G401 (cell line): Measurements from ENCODE around the gene SLC46A3. TPM values are rescaled to one million over a fixed set of nuclear protein-coding genes. Genes with fewer than 3 reads are reported as not detected.
"Not testable (repeated sequence)": the region's sequence is repeated elsewhere in the genome, so short reads cannot be mapped to it uniquely, and the experiment has no call there.

Experiments
- DNase-seq: peaks from one replicate; pipeline ENCODE4 v3.0.0-alpha.2; 2015; ENCODE audit warnings: low spot score
- in situ Hi-C: cut with HindIII; loops from 2 replicates; pipeline ENCODE4 v1.10.0; 2016; ENCODE audit warnings: low sequenced_read_pairs, mixed read lengths
- total RNA-seq: library from RNA; depleted of rRNA; stranded (reverse); fragments of >200 nt; shearing (Covaris generic); gene quantifications from 2 replicates; pipeline ENCODE4 v1.2.3, GENCODE V29; 2014; rRNA removed

Gene SLC46A3, protein sequence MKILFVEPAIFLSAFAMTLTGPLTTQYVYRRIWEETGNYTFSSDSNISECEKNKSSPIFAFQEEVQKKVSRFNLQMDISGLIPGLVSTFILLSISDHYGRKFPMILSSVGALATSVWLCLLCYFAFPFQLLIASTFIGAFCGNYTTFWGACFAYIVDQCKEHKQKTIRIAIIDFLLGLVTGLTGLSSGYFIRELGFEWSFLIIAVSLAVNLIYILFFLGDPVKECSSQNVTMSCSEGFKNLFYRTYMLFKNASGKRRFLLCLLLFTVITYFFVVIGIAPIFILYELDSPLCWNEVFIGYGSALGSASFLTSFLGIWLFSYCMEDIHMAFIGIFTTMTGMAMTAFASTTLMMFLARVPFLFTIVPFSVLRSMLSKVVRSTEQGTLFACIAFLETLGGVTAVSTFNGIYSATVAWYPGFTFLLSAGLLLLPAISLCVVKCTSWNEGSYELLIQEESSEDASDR
- total RNA-seq: 0.06 TPM in 1 of 2 replicates, not detected in the other

DNA sequence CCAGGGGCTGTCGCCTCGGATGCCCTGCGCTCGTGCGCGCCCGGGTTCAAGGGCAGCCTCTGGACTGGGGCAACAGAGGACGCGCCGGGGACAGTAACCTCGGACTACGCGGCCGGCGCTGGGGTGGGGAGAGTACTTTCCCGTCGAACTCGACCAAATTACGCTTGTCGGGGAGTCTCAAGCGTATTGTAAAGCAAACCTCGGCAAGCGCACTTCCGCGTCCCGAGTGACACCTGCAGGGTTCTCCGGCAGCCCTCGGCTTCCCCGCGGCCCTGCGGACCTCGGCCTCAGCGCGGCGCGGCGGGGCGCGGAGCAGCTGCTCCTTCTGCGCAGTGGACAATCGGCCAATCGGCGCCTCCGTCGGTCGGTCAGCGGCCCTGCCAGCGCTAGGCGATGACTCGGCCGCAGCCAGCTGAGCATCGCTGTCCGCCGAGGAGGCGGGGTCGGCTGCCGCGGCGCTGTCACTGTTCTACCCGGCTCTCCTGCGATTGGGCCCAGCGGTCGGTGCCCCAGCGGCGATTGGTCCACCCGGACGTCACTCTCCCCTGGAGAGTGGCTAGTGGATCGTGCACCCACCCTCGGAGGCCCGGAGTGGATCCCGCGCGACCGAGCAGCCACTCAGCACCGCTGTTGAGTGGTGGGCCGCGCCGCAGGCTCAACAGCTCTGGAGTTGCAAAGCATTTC, at the start of gene SLC46A3:
Gene SLC46A3, minus strand, starts transcription at position 428 of the 684 bp plus-strand sequence. CDS start 972 bp downstream, outside the sequence.
- DNase-seq: peak; percentile 95
- in situ Hi-C loops: no loop called here

DNA sequence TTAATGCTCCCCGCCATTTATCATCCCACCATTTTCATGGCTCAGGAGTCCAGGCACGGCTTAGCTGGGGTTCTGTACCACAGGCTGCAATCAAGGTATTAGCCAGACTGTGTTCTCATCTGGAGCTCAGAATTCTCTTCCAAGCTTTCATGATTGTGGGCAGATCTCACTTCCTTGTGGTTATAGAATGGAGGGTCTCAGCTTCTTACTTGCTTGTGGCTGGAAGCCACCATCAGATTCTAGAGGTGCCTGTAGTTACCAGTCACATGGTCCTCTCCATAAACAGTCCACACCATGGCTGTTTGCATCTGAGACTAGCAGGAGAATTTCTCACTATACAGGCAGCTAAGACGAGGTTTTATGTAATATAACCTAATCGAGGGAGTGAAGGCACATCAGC, 45.1 kb upstream of the SLC46A3 start:
- in situ Hi-C loops: no loop called here
- DNase-seq: no peak

DNA sequence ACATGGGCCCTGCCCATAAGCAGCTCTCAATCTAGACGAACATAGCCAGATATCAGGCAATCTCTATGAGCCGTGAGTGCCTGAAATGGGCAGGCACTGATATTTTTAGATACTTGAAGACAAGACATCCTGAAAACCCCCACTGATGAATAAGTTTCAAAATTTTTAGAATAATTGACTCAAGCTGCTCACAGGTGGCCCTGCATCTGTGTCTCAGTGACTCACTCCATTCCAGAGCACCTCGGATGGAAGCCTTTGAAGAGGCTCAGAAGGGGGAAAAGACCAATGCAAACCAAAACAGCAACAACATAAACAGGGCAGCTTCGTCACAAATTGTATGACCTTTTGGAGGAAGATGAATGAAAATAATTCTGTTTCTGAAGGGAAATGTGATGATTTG, 42.8 kb upstream of the SLC46A3 start:
- in situ Hi-C loops: no loop called here
- DNase-seq: no peak

DNA sequence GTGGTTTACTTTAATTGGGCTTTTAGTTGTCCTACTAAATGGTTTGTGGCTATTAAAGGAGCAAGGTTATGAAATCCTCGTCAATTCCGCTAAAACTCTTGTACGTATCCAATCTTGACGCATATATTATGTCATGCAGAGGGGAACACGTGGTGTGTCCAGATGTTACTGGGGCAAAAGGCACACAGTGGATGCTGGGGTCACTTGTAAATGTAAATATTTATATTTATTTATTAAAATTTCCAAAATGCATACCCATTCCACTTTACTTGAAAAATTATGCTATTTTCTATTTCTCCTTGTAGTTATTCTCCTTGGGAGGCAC, 36.7 kb upstream of the SLC46A3 start:
- in situ Hi-C loops: no loop called here
- no peak for DNase-seq

DNA sequence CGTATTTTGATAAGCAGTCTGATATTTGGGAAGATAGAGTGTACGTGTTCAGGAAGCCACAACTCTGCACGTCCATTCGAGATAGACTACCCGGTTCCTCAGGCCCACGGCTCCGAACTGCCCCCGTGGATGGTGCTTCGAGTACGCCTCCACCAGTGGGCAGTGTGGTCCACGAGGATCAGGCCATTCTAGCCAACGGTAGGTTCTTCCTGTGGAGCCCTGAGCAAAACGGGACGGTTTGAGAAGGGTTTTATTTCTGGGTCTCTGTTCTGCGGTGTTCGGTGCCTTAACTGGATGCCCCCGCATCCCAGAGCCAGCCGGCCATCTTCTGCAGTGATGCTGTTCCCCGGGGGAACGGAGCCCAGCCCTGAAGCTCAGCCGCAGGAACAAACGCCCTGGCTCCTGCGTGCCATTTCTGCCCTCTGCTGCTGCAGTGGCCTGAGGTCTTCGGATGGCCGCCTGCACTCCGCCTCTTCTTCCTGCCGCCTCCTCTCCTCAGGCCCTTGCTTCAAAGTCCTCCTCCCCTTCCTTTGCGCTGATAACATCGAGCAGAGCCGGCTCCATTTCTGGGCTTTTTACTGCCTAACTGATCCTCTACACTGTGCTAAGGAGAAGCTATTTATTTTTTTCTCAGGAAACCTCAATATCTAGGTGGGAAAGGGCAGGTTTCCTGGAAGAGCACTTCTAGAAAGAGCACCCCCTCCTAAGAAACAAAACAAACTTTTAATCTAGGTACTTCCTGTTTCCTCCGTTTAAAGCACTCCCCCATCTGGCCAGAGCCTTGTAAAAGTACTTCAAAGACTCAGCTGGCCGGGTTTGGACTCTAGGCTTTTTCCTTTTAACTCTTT, 36.2 kb upstream of the SLC46A3 start:
- in situ Hi-C loops: no loop called here
- DNase-seq: no peak

DNA sequence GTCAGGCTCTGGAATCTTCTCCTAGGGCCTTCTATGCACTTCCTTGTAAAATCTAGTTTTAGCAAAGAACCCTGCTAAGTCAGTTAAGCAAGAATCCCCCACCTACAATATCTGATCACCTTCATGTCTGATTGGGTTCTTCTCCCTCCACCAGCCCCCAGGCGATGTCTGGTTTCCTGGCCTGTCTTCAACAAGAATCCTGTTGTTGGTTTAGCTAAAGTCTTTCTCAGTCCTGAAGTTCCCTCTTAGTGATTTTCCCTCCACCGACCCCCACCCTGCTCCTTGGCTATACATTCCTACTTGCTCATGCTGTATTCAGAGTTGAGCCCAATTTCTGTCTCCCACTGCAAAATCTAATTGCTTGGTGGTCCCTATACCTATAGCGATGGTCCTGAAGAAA, 35.2 kb upstream of the SLC46A3 start:
- in situ Hi-C loops: no loop called here
- no peak for DNase-seq

DNA sequence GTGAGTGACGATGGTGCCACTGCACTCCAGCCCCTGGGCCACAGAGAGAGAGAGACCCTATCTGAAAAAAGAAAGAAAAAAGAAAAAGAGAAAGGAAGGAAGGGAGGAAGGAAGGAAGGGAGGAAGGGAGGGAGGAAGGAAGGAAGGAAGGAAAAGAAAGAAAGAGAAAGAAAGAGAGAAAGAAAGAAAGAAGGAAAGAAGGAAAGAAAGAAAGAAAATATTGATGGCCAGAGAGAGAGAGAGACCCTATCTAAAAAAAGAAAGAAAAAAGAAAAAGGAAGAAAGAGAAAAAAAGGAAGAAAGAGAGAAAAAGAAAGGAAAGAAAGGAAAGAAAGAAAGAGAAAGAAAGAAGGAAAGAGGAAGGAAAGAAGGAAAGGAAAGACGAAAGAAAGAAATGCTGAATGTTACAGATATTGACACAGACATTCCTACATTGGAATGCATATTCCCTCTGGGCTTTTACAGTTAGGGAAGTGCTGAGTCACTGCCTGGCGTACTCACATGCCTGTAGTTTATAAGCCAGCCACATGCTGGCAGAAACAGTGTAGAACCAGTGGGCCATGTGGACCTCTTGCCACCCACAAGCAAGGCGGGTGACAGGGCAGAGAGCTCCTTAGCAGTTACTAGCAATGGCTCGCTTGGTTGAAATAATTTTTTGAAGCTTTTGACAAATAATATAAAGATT, 34.6 kb upstream of the SLC46A3 start:
- in situ Hi-C loops: no loop called here
- DNase-seq: no peak

DNA sequence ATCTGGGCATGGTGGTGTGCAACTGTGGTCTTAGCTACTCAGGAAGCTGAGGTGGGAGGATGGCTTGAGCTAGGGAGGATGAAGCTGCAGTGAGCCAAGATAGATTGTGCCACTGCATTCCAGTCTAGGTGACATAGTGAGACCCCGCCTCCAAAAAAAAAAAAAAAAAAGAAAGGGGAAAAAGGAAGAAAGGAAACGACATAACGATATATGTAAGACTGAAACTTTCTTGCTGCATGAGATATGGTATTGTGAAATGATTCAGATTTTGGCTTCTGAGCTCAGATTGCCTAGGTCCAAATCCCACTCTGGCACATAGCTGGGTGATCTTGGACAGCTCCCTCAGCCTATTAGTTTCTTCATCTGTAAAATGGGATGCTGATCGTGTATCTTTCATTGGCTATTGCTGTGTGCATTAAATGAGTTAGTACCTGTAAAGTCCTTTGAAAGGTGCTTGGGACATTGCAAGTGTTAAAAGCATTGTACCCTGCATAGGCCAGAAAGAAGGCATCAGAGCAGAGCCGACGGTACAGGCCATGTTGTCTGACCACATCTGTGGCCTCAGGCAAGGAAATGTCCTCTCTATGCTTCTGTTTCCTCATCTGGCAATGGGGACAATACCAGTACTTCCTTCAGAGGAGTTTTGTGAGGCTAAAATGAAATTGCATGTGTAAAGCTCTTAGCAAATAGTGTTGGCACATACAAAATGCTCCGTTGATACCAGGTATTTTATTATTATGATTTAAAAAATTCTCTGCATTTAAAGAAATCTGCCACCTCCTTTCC, 32.6 kb upstream of the SLC46A3 start:
- in situ Hi-C loops: no loop called here
- no peak for DNase-seq

DNA sequence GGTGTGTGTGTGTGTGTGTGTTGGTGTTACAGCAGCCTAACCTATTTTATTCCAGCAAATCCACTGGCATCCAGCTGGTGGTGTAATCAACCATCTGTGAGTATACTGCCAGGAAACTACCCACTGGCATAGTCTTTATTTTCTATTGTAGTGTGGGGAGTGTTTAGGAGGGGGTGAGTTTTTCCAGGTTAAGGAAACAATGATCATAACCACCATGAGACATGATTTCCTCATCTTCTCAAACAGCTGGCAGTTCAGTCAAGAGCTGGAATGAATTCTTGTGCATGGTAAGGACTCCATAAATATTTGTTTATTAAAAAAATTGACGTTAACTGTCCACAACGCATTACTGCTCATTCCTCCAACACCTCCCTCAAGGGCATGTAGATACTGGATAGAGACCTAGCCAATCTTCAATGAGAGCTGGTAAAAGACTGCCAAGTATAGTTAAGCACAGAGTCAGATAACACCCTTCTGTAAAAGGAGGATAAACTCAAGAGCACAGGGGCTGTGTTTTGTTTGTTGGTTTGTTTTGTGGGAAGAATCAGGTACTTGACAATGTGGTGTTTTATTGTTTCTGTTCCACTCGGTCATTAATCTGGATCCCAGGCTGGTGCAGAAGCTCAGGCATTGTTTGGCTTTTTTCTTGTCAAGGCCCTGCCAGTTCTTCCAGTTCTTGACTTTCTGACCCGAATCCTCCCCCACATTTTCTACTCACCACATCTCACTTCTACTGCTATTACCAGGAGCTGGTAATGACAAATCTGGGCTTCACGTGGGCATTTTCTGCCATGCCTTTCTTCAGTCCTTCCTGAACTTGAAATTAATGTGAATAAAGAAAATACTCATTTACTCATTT, 31.6 kb upstream of the SLC46A3 start:
- no peak for DNase-seq
- in situ Hi-C loops: no loop called here

DNA sequence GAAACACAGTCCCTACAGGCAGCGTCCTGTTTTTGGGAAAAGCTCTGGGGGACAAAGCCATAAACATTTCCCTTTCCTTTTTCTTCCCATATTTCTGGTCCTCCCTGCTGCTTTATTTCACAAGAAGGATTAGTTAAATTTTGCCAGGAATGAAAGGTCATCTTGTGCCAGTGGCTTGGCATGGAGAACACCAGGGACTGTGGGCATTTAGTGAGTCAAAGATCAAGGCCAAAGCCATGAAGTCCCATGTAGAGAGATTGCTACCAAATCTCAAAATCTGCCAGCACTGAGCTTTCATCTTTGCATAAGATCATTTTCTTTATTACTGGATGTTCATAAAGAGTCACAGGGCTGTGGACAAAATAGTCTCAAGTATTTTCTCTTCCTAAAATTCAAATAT, 29.1 kb upstream of the SLC46A3 start:
- DNase-seq: no peak
- in situ Hi-C loops: no loop called here

DNA sequence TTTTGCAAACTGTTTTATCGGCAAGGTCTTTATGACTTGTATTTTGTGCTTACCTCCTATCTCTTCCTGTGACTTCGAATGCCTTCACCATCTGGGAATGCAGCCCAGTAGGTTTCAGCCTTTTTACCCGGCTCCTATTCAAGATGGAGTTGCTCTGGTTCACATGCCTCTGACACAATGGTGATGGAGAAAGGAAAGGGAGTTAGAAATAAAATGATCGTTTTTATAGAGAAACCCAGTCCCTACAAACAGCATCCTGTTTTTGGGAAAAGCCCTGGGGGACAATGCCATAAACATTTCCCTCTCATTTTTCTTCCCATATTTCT, 27.5 kb upstream of the SLC46A3 start:
- DNase-seq: no peak
- in situ Hi-C loops: no loop called here

DNA sequence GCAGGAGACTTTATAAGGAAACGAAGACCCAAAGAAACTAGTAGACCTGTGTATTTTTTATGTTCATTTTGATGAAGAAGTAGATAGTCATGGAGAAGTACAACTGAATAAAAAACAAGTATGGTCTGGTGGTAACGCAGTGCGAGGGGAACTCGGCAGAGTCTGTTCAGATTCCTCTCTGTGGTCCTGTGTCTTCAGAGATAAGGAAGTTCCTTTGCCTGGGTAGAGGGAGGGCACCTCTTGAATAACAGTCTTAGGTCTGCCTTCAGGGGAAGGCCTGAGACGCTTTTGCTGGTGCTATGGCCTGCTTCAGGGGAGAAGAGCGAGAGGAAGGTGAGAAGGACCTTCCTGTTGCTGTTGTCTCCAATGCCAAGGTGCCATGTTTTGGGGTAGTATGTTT, 25.9 kb upstream of the SLC46A3 start:
- in situ Hi-C loops: no loop called here
- no peak for DNase-seq

DNA sequence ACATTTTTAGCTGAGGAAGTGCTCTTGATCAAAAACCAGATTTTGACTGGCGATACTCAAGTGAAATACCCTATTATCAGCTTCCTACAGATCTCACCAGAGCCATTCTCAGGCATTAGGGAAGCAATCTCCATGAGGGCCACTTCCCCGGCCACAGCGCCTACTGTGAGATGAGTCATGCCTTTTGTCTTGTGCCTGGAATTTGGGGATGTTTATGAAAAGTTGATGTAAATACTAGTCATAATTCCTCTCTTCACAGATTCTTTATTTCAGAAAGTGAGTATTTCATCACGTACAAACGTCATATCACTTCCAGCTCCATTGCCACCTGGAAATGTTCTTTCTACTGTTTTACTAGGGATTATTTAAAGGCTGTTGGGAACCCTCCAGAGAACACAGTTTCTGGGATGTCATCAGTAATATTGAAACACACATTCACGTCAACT, 25.3 kb upstream of the SLC46A3 start:
- in situ Hi-C loops: no loop called here
- DNase-seq: no peak

DNA sequence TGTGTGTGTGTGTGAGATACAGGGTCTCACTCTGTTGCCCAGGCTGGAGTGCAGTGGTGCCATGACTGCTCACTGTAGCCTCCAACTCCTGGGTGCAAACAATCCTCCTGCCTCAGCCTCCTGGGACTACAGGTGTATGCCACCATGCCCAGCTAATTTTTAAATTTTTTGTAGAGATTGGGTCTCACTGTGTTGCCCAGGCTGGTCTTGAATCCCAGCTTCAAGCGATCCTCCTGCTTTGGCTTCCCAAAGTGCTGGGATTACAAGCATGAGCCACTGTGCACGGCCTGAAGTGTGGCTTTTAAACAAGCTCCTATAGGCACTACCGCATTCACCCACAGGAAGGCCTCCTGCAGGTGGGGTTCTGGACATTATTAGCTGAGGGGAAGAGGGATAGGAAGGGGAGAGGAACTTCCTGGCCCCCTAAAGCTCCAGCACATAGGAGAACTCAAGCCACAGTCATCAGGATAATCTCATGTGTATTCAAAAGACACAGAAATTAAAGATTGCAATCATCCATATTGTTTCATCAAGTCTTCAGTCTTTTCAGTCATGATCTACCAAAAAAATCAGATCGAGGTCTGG, 24.8 kb upstream of the SLC46A3 start:
- in situ Hi-C loops: no loop called here
- DNase-seq: no peak

DNA sequence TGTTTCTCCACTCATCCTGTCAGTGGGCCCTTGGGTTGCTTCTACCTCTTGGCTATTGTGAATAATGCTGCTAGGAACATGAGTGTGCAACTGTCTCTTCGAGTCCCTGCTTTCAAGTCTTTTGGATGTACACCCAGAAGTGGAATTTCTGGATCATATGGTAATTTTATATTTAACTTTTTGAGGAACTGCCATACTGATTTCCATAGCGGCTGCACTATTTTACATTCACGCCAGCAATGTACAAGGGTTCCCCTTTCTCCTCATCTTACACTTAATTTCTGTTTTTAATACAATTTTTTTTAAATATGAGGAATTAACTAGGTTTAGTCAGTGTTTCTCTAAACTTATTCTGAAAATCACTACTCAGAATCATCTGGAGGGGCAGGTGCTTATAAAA, 24.2 kb upstream of the SLC46A3 start:
- in situ Hi-C loops: no loop called here

DNA sequence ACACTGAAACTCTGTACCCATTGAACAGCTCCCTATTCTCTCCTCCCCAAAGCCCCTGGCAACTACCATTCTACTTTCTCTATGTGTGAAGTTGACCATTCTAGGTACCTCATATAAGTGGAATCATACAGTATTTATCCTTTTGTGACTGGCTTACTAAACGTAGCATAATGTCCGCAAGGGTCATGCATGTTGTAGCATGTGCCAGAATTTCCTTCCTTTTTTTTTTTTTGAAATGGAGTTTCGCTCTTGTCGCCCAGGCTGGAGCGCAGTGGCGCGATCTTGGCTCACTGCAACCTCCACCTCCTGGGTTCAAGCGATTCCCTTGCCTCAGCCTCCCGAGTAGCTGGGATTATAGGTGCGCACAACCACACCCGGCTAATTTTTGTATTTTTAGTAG, 23.7 kb upstream of the SLC46A3 start:
- not testable (repeated sequence) for DNase-seq

More for the DNA sequence above, 24.2 kb upstream of the SLC46A3 start:
- DNase-seq: no peak

DNA sequence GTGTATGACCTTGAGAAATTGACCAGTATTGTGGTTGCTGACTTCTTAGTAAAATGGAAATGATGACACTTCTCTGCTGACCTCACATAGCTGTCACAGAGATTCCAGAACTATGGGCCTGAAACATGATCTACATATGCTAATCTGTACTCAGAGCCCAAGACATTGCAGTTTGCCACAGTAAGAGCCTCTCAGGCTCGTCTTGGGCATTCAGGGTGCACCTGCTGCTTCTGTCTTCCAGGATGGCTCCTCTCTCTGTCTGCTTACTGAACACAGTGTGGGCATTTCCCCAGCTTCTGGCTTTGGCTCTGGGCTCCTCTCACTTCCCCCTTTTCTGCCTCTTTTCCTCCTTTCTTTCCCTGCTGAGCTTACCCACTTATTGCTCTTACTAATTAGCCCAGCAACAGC, 22.3 kb upstream of the SLC46A3 start:
- no peak for DNase-seq
- in situ Hi-C loops: no loop called here

More for the DNA sequence above, 23.7 kb upstream of the SLC46A3 start:
- in situ Hi-C loops: not testable (repeated sequence)
